GM12878 (cell line): Measurements from ENCODE around the gene SLC9C1. TPM values are rescaled to one million over a fixed set of nuclear protein-coding genes. Genes with fewer than 3 reads are reported as not detected.

Source experiments
- ATAC-seq: fragments of 200-7000 bp; cut with Tn5 transposase; 3 replicates; pipeline ENCODE4 v1.9.1; 2020; ENCODE audit warnings: mild to moderate bottlenecking, moderate library complexity
- BruUV-seq: library from RNA; stranded (reverse); fragments of 400-500 nt; replicated peaks from 2 replicates; lab custom pipeline; 2021; lab: Mats Ljungman, UMichigan
- CTCF ChIA-PET: fragments of 300-600 bp; sonication (Branson Sonifier 250); formaldehyde crosslinking; extraction: SDS; loops from one replicate; lab custom pipeline; 2021; ENCODE audit warnings: inconsistent platforms; lab: Yijun Ruan, JAX
- POLR2A ChIA-PET: fragments of 350-600 bp; formaldehyde crosslinking; extraction: SDS; loops from one replicate; lab custom pipeline; 2021; ENCODE audit warnings: inconsistent platforms; lab: Charles Lee
- RAD21 ChIA-PET: fragments of 300-600 bp; sonication (Branson Sonifier 250); formaldehyde crosslinking; loops from one replicate; lab custom pipeline; 2023; ENCODE audit warnings: antibody characterized with exemption; ENCODE audit not compliant: unreplicated experiment; lab: Charles Lee
- SMC1A ChIA-PET: fragments of 300-600 bp; sonication (Branson Sonifier 250); formaldehyde crosslinking; loops from one replicate; lab custom pipeline; 2023; ENCODE audit not compliant: unreplicated experiment, uncharacterized antibody; lab: Charles Lee
- DNase-seq: peaks from one replicate; pipeline ENCODE4 v3.0.0-alpha.2; 2011; ENCODE audit warnings: low read depth, low spot score
- FAIRE-seq: peaks from 3 replicates; lab custom pipeline; 2011; peaks lifted over from hg19 to GRCh38; lab: Jason Lieb, UNC
- H2AFZ ChIP-seq: 2 replicates; pipeline ENCODE4 v1.6.0; 2011; ENCODE audit warnings: low read depth, low read length, control low read depth; ENCODE audit not compliant: control insufficient read depth
- H3K27ac ChIP-seq: 2 replicates; pipeline ENCODE4 v1.5.1; 2011; ENCODE audit warnings: control low read depth; ENCODE audit not compliant: control insufficient read depth, insufficient read depth
- H3K27me3 ChIP-seq, 2 experiments: replicated peaks in 1 of 2; 2 replicates each; pipeline versions ENCODE4 v1.6.0 to v1.6.1; 2011; ENCODE audit warnings: low read length in 1 of 2; ENCODE audit not compliant: control insufficient read depth in 2 of 2, insufficient read depth in 2 of 2
- H3K36me3 ChIP-seq, 2 experiments: 2 replicates each; pipeline ENCODE4 v1.5.1; 2011; ENCODE audit warnings: low read length in 1 of 2; ENCODE audit not compliant: control insufficient read depth in 2 of 2, insufficient read depth in 2 of 2
- H3K4me1 ChIP-seq: 2 replicates; pipeline ENCODE4 v1.6.1; 2011; ENCODE audit warnings: mild to moderate bottlenecking, low read length, moderate library complexity, mixed read lengths; ENCODE audit not compliant: control insufficient read depth, insufficient read depth
- H3K4me2 ChIP-seq: 2 replicates; pipeline ENCODE4 v1.6.0; 2011; ENCODE audit warnings: control low read depth; ENCODE audit not compliant: control insufficient read depth, insufficient read depth
- H3K4me3 ChIP-seq: fragments of 200-600 bp; sonication (generic); 2 replicates; pipeline ENCODE4 v1.5.1; 2016
- H3K79me2 ChIP-seq: 2 replicates; pipeline ENCODE4 v1.6.0; 2011; ENCODE audit warnings: low read length; ENCODE audit not compliant: control insufficient read depth, insufficient read depth
- H3K9ac ChIP-seq: 2 replicates; pipeline ENCODE4 v1.8.0; 2011; ENCODE audit warnings: low read length, control low read depth, mixed read lengths; ENCODE audit not compliant: control insufficient read depth, insufficient read depth
- H3K9me3 ChIP-seq: replicated peaks from 3 replicates; pipeline ENCODE4 v1.5.1; 2011; ENCODE audit warnings: mild to moderate bottlenecking, low read length; ENCODE audit not compliant: control insufficient read depth, insufficient read depth
- H4K20me1 ChIP-seq: 2 replicates; pipeline ENCODE4 v1.6.0; 2011; ENCODE audit not compliant: control insufficient read depth, insufficient read depth
- BHLHE40 ChIP-seq, 2 experiments: fragments of 450-650 bp in 1 of 2; IDR thresholded peaks; 2 replicates each; pipeline ENCODE4 v1.6.1; 2011 to 2017; ENCODE audit warnings: low read depth in 2 of 2, borderline replicate concordance in 1 of 2, improper control_type of control experiment in 1 of 2, low read length in 1 of 2, mild to moderate bottlenecking in 1 of 2
- BMI1 ChIP-seq: fragments of 450-650 bp; IDR thresholded peaks from 2 replicates; pipeline ENCODE4 v1.6.1; 2016; ENCODE audit warnings: mild to moderate bottlenecking, moderate library complexity, borderline replicate concordance
- CHD1 ChIP-seq: IDR thresholded peaks from 2 replicates; pipeline ENCODE4 v1.6.1; 2012; ENCODE audit warnings: low read depth, low read length, improper control_type of control experiment
- GATAD2B ChIP-seq: fragments of 450-650 bp; conservative IDR thresholded peaks from 2 replicates; pipeline ENCODE4 v1.6.1; 2017; ENCODE audit warnings: low read depth, mild to moderate bottlenecking, moderate library complexity
- HDGF ChIP-seq: fragments of 450-650 bp; IDR thresholded peaks from 2 replicates; pipeline ENCODE4 v1.6.1; 2016; ENCODE audit warnings: antibody characterized with exemption
- NFYA ChIP-seq: IDR thresholded peaks from 2 replicates; pipeline ENCODE4 v1.6.1; 2011; ENCODE audit warnings: low read depth, mild to moderate bottlenecking, low read length, improper control_type of control experiment, borderline replicate concordance
- PML ChIP-seq: IDR thresholded peaks from 2 replicates; pipeline ENCODE4 v1.6.1; 2012; ENCODE audit warnings: low read length, inconsistent platforms
- RB1 ChIP-seq: fragments of 450-650 bp; formaldehyde crosslinking; IDR thresholded peaks from 2 replicates; pipeline ENCODE4 v1.6.1; 2017; ENCODE audit warnings: mild to moderate bottlenecking, borderline replicate concordance
- RBBP5 ChIP-seq: fragments of 200-600 bp; sonication (generic); conservative IDR thresholded peaks from 2 replicates; pipeline ENCODE4 v1.6.1; 2016
- RUNX3 ChIP-seq: IDR thresholded peaks from 2 replicates; pipeline ENCODE4 v1.6.1; 2012; ENCODE audit warnings: low read length, inconsistent platforms
- WGBS: methylation state at CpG from one replicate; pipeline ENCODE4 v1.1.6; 2016; ENCODE audit warnings: low lambda C conversion rate; ENCODE audit not compliant: insufficient replicate concordance, insufficient coverage; ENCODE audit errors: missing lambda C conversion rate; 5-methylcytosine and 5-hydroxymethylcytosine counted together
- in situ Hi-C: fragments of 300-500 bp; cut with MboI; formaldehyde crosslinking; loops from 9 replicates; pipeline ENCODE4 v1.14.3; 2018; ENCODE audit warnings: mixed read lengths
- intact Hi-C: fragments of 100-400 bp; cut with micrococcal nuclease; formaldehyde crosslinking; loops from one replicate; pipeline ENCODE4 v1.14.2; 2022; ENCODE audit not compliant: unreplicated experiment
- polyA plus RNA-seq, 11 experiments: library from polyadenylated mRNA; depleted of rRNA in 4 of 11; unstranded in 6 of 11; stranded (reverse) in 5 of 11; fragments of >200 nt; fragmentation: Nextera tagmentation in 4 of 11; fragmentation: Illumina TruSeq in 1 of 11; extraction: Ambion mirVana in 4 of 11; extraction: Trizol in 1 of 11; gene quantifications; 1 replicate in 1 of 11; 2 replicates in 10 of 11; pipeline versions ENCODE4 v1.2.1 to v1.2.3, GENCODE V29; 2011 to 2016; ENCODE audit warnings: inconsistent platforms in 2 of 11, missing spikeins in 2 of 11, low read depth in 1 of 11
- total RNA-seq, 4 experiments: library from RNA; depleted of rRNA in 3 of 4; stranded (reverse); fragments of >200 nt in 3 of 4; fragmentation: Illumina TruSeq in 1 of 4; extraction: Trizol in 1 of 4; gene quantifications; 2 replicates each; pipeline versions ENCODE4 v1.2.1 to v1.2.3, GENCODE V29; 2013 to 2021
- TF ChIP-seq, protein P1 (sequence below), 3 experiments: IDR thresholded peaks in 2 of 3; conservative IDR thresholded peaks in 1 of 3; 2 replicates each; pipeline ENCODE4 v1.5.1; 2011; ENCODE audit warnings: low read depth in 3 of 3, low read length in 3 of 3, mild to moderate bottlenecking in 3 of 3, control low read depth in 2 of 3, moderate library complexity in 2 of 3, inconsistent platforms in 1 of 3, mixed read lengths in 1 of 3; ENCODE audit not compliant: control insufficient read depth in 2 of 3, insufficient read depth in 1 of 3; ENCODE audit errors: extremely low read depth in 1 of 3

Gene SLC9C1
- total and polyA plus RNA-seq, 10 of the 15 experiments (the other 5 are each of a cell fraction or from before 2014, with no cell fraction given) = not detected

GRCh38 chr3:112307557-112307956, 13.5 kb upstream of the SLC9C1 start:
- in situ Hi-C loops (no loop called here), intact Hi-C loops (no loop called here)
- Histone ChIP-seq H3K79me2 (no peaks in the 10 kb centered on the region), H3K9me3 (no peaks in the 10 kb centered on the region), H3K4me3 (no peak overlapping the region), H3K4me2 (no peak overlapping the region), H2AFZ (no peak overlapping the region), H3K36me3 (no peaks in the 10 kb centered on the region), H3K27ac (no peak overlapping the region), H4K20me1 (no peaks in the 10 kb centered on the region), H3K9ac (no peak overlapping the region), H3K4me1 (peaks cover 9% of the 10 kb centered on the region), H3K27me3 (no peaks in the 10 kb centered on the region)
- ChIA-PET CTCF (interaction anchor here (0.6 to 2.5 kb wide), 4 partner anchors 13 to 224 kb away, joined by 3 to 10 read pairs (median 3); no protein-coding TSS in a partner anchor), RAD21 (no interaction called here), POLR2A (no interaction called here), SMC1A (interaction anchor here (1.6 to 2.1 kb wide), 3 partner anchors 9 to 196 kb away, joined by 4 to 10 read pairs (median 4); partner anchors contain the start of gene SLC9C1)
- no TSS peak for BruUV-seq
- 82% methylated on average over 4 of the region's 4 CpGs for WGBS
- ATAC-seq (no peak), FAIRE-seq (no peak), DNase-seq (no peak)
- no peak for TF ChIP-seq BHLHE40 (IDR thresholded peaks at IDR 0.05; ENCODE audit: borderline replicate concordance in 1 of 2, low read depth in 2 of 2, low read length in 1 of 2)
- TF ChIP-seq RB1 = no peak
- no peak for TF ChIP-seq PML
- no peak for TF ChIP-seq RBBP5
- TF ChIP-seq CHD1 = no peak
- TF ChIP-seq RUNX3 = no peak
- TF ChIP-seq GATAD2B = no peak
- TF ChIP-seq, protein P1, sequence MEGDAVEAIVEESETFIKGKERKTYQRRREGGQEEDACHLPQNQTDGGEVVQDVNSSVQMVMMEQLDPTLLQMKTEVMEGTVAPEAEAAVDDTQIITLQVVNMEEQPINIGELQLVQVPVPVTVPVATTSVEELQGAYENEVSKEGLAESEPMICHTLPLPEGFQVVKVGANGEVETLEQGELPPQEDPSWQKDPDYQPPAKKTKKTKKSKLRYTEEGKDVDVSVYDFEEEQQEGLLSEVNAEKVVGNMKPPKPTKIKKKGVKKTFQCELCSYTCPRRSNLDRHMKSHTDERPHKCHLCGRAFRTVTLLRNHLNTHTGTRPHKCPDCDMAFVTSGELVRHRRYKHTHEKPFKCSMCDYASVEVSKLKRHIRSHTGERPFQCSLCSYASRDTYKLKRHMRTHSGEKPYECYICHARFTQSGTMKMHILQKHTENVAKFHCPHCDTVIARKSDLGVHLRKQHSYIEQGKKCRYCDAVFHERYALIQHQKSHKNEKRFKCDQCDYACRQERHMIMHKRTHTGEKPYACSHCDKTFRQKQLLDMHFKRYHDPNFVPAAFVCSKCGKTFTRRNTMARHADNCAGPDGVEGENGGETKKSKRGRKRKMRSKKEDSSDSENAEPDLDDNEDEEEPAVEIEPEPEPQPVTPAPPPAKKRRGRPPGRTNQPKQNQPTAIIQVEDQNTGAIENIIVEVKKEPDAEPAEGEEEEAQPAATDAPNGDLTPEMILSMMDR (IDR thresholded peaks at IDR 0.05 in 2 of 3, conservative IDR thresholded peaks at IDR 0.05 in 1 of 3; ENCODE audit: control insufficient read depth in 2 of 3, extremely low read depth in 1 of 3, insufficient read depth in 1 of 3, low read depth in 3 of 3, low read length in 3 of 3) = no peak
- TF ChIP-seq HDGF = no peak
- TF ChIP-seq NFYA = no peak
- TF ChIP-seq BMI1 = no peak
